ENCODE results near the gene SUMO3. TPM values are rescaled to one million over a fixed set of nuclear protein-coding genes. Genes with fewer than 3 reads are reported as not detected.
A peak's percentile ranks its signal among the peaks of the same experiment; 100 is the strongest.

Gene SUMO3
- total and polyA plus RNA-seq, 2 experiments from 2014 or later = 90.8 to 103 TPM

- DNase-seq (ENCODE audit: low spot score) = no peak
- peaks cover 3% of the 10 kb centered on the region for H3K27me3 Mint-ChIP-seq (ENCODE audit: insufficient read depth, low read depth, poor library complexity)
- Histone ChIP-seq H3K27ac (ENCODE audit: low read depth) (no peak overlapping the region), H3K4me1 (ENCODE audit: insufficient read depth) (no peaks in the 10 kb centered on the region; the same call in 1 of the 2 replicates), H3K4me2 (no peak overlapping the region), H3K27me3 (ENCODE audit: insufficient read depth) (no peaks in the 10 kb centered on the region), H3K9me2 (ENCODE audit: insufficient read depth) (no peaks in the 10 kb centered on the region), H4K20me1 (replicated peaks; ENCODE audit: insufficient read depth) (no peaks in the 10 kb centered on the region), H2AFZ (no peak overlapping the region), H3K36me3 (ENCODE audit: insufficient read depth) (no peaks in the 10 kb centered on the region; the same call in 1 of the 2 replicates), H3K4me3 (no peak overlapping the region), H3F3A (replicated peaks; ENCODE audit: low read depth) (no peaks in the 10 kb centered on the region), H3K79me2 (replicated peaks; ENCODE audit: insufficient read depth) (no peaks in the 10 kb centered on the region)
- H3K27ac Mint-ChIP-seq = peak overlapping the region; percentile 20; the same call in 1 of the 2 replicates
- H3K4me3 Mint-ChIP-seq = no peak overlapping the region
- peaks cover 2% of the 10 kb centered on the region; the same call in 2 of the 3 replicates for H3K36me3 Mint-ChIP-seq (ENCODE audit: low read depth)
- no peak for TF ChIP-seq ZNF331 (CRISPR knock-in tag; IDR thresholded peaks at IDR 0.05; ENCODE audit: low read depth)
- TF ChIP-seq CREB1 (CRISPR knock-in tag; IDR thresholded peaks at IDR 0.05; ENCODE audit: low read depth) = no peak
- H3K4me1 Mint-ChIP-seq = peaks cover 18% of the 10 kb centered on the region
- H3K9me3 Mint-ChIP-seq = peaks cover 11% of the 10 kb centered on the region
- ATAC-seq = no peak
These were observed 58.1 kb downstream of the SUMO3 start for GRCh38 chr21:44759628-44760285.

DNA sequence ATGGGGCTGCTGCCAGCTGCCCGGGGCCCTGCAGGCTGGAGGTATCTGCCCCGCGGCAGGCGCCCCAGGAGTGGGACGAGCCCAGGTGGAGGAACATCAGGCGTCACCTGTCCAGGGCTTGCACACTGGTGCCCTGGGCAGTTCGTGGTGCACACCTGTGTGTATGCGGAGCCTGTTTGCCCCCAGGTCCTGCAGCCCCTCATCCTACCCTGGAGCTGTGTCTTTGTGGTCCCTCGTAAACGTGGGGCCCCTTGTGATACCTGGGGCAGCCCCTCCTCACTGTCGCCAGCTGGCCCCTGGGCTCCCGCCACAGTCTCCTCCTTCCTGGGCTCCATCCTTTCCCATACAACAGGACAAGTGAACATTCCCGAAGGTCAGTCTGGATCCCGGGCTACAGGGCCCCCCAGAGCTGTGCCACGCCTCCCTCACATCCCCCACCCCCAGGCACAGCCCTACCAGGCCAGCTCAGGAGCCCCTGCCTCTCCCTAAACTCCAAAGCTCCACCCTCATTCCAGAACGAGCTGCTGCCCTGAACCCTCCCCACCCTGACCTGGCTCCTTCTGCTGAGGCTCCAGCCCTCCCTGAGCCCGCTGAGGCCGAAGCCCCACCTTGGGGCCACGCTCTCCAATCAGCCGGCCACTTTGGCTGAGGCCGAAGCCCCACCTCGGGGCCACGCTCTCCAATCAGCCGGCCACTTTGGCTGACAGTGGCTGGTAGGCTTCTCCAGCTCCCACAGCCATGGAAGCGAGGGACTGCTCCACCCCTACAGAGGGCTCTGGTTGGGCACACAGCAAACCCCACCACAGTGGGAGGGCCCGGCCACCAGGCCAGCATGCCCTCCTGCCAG lies 58.9 kb downstream of the SUMO3 start:
- H3K36me3 ChIP-seq (ENCODE audit: insufficient read depth) = no peaks in the 10 kb centered on the region; the same call in 1 of the 2 replicates
- H3K79me2 ChIP-seq (replicated peaks; ENCODE audit: insufficient read depth) = no peaks in the 10 kb centered on the region
- Mint-ChIP-seq H3K27ac (no peak overlapping the region), H3K4me3 (no peak overlapping the region), H3K4me1 (peaks cover 18% of the 10 kb centered on the region), H3K9me3 (peaks cover 12% of the 10 kb centered on the region), H3K27me3 (ENCODE audit: insufficient read depth, low read depth, poor library complexity) (peaks cover 3% of the 10 kb centered on the region), H3K36me3 (ENCODE audit: low read depth) (peaks cover 3% of the 10 kb centered on the region; the same call in 2 of the 3 replicates)
- DNase-seq (ENCODE audit: low spot score) (no peak), ATAC-seq (peak; percentile 57)
- no peaks in the 10 kb centered on the region for H3K27me3 ChIP-seq (ENCODE audit: insufficient read depth)
- no peaks in the 10 kb centered on the region for H3K9me2 ChIP-seq (ENCODE audit: insufficient read depth)
- no peak overlapping the region for H3K27ac ChIP-seq (ENCODE audit: low read depth)
- no peaks in the 10 kb centered on the region for H4K20me1 ChIP-seq (replicated peaks; ENCODE audit: insufficient read depth)
- no peaks in the 10 kb centered on the region for H3F3A ChIP-seq (replicated peaks; ENCODE audit: low read depth)
- H3K4me1 ChIP-seq (ENCODE audit: insufficient read depth) = no peaks in the 10 kb centered on the region; the same call in 1 of the 2 replicates
- H3K4me3 ChIP-seq = no peak overlapping the region
- no peak overlapping the region for H2AFZ ChIP-seq
- no peak overlapping the region for H3K4me2 ChIP-seq
- TF ChIP-seq, protein P1, sequence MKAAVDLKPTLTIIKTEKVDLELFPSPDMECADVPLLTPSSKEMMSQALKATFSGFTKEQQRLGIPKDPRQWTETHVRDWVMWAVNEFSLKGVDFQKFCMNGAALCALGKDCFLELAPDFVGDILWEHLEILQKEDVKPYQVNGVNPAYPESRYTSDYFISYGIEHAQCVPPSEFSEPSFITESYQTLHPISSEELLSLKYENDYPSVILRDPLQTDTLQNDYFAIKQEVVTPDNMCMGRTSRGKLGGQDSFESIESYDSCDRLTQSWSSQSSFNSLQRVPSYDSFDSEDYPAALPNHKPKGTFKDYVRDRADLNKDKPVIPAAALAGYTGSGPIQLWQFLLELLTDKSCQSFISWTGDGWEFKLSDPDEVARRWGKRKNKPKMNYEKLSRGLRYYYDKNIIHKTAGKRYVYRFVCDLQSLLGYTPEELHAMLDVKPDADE (IDR thresholded peaks at IDR 0.05) = no peak
- TF ChIP-seq ZNF462 (CRISPR knock-in tag; IDR thresholded peaks at IDR 0.05) (no peak), ZNF114 (CRISPR knock-in tag; IDR thresholded peaks at IDR 0.05) (no peak)
- TF ChIP-seq, protein P2, sequence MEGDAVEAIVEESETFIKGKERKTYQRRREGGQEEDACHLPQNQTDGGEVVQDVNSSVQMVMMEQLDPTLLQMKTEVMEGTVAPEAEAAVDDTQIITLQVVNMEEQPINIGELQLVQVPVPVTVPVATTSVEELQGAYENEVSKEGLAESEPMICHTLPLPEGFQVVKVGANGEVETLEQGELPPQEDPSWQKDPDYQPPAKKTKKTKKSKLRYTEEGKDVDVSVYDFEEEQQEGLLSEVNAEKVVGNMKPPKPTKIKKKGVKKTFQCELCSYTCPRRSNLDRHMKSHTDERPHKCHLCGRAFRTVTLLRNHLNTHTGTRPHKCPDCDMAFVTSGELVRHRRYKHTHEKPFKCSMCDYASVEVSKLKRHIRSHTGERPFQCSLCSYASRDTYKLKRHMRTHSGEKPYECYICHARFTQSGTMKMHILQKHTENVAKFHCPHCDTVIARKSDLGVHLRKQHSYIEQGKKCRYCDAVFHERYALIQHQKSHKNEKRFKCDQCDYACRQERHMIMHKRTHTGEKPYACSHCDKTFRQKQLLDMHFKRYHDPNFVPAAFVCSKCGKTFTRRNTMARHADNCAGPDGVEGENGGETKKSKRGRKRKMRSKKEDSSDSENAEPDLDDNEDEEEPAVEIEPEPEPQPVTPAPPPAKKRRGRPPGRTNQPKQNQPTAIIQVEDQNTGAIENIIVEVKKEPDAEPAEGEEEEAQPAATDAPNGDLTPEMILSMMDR (conservative IDR thresholded peaks at IDR 0.05; ENCODE audit: low read depth in 2 of 2) = no peak
